Measurements from ENCODE around the gene APOO. TPM values are rescaled to one million over a fixed set of nuclear protein-coding genes. Genes with fewer than 3 reads are reported as not detected.

APOO gene
- total RNA-seq, 2 donors from 2014 or later, result 27.1 to 63.3 TPM

- H3K27ac ChIP-seq, result no peak overlapping the region
- no peak overlapping the region for H3K4me3 ChIP-seq
- no peak for DNase-seq (ENCODE audit: low spot score)
- TF ChIP-seq CTCF (IDR thresholded peaks at IDR 0.05), result no peak
- H3K36me3 ChIP-seq, result no peaks in the 10 kb centered on the region
- H3K9me3 ChIP-seq, result no peaks in the 10 kb centered on the region
- no peaks in the 10 kb centered on the region for H3K27me3 ChIP-seq
- H3K4me1 ChIP-seq, result no peaks in the 10 kb centered on the region
These were observed 37.5 kb upstream of the APOO start for GRCh38 chrX:23945206-23945605.

- H3K4me3 ChIP-seq, result no peak overlapping the region
- TF ChIP-seq CTCF (IDR thresholded peaks at IDR 0.05), result no peak
- no peaks in the 10 kb centered on the region for H3K27me3 ChIP-seq
- H3K36me3 ChIP-seq, result no peaks in the 10 kb centered on the region
- H3K27ac ChIP-seq, result no peak overlapping the region
- H3K4me1 ChIP-seq, result no peaks in the 10 kb centered on the region
- H3K9me3 ChIP-seq, result no peaks in the 10 kb centered on the region
- DNase-seq (ENCODE audit: low spot score), result no peak
These were observed 36.5 kb upstream of the APOO start for GRCh38 chrX:23944234-23944633.

- Histone ChIP-seq H3K36me3 (no peaks in the 10 kb centered on the region), H3K4me3 (no peak overlapping the region), H3K9me3 (no peaks in the 10 kb centered on the region), H3K27ac (no peak overlapping the region), H3K4me1 (no peaks in the 10 kb centered on the region), H3K27me3 (no peaks in the 10 kb centered on the region)
- no peak for DNase-seq (ENCODE audit: low spot score)
- no peak for TF ChIP-seq CTCF (IDR thresholded peaks at IDR 0.05)
These were observed 31.5 kb upstream of the APOO start for GRCh38 chrX:23939203-23939602.

- no peak overlapping the region for H3K27ac ChIP-seq
- H3K4me3 ChIP-seq, result no peak overlapping the region
- H3K27me3 ChIP-seq, result no peaks in the 10 kb centered on the region
- no peaks in the 10 kb centered on the region for H3K9me3 ChIP-seq
- H3K4me1 ChIP-seq, result no peaks in the 10 kb centered on the region
- no peaks in the 10 kb centered on the region for H3K36me3 ChIP-seq
- DNase-seq (ENCODE audit: low spot score), result no peak
- no peak for TF ChIP-seq CTCF (IDR thresholded peaks at IDR 0.05)
These were observed 31.0 kb upstream of the APOO start for GRCh38 chrX:23938690-23939089.

- Histone ChIP-seq H3K4me1 (no peaks in the 10 kb centered on the region), H3K36me3 (no peaks in the 10 kb centered on the region), H3K4me3 (no peak overlapping the region), H3K27ac (no peak overlapping the region), H3K27me3 (no peaks in the 10 kb centered on the region), H3K9me3 (no peaks in the 10 kb centered on the region)
- TF ChIP-seq CTCF (IDR thresholded peaks at IDR 0.05), result no peak
- DNase-seq (ENCODE audit: low spot score), result no peak
These were observed 29.4 kb upstream of the APOO start for GRCh38 chrX:23937100-23937499.

- no peak overlapping the region for H3K4me3 ChIP-seq
- H3K27me3 ChIP-seq, result no peaks in the 10 kb centered on the region
- DNase-seq (ENCODE audit: low spot score), result no peak
- H3K36me3 ChIP-seq, result no peaks in the 10 kb centered on the region
- no peak overlapping the region for H3K27ac ChIP-seq
- TF ChIP-seq CTCF (IDR thresholded peaks at IDR 0.05), result no peak
- no peaks in the 10 kb centered on the region for H3K4me1 ChIP-seq
- H3K9me3 ChIP-seq, result no peaks in the 10 kb centered on the region
These were observed 28.4 kb upstream of the APOO start for GRCh38 chrX:23936180-23936579.
